Nephron progenitor cell (in vitro differentiated cells): ENCODE measurements around the gene AKR1C2.
"Not testable (repeated sequence)": the region's sequence is repeated elsewhere in the genome, so short reads cannot be mapped to it uniquely, and the experiment has no call there.

Experiments used
- DNase-seq: peaks from one replicate; pipeline ENCODE4 v3.0.0; 2021
- H3K27ac Mint-ChIP-seq: 2 replicates; pipeline ENCODE4 v1.8.0; 2021; ENCODE audit warnings: mild to moderate bottlenecking, moderate library complexity, mixed read lengths
- H3K27me3 Mint-ChIP-seq: 2 replicates; pipeline ENCODE4 v1.8.0; 2021; ENCODE audit warnings: mild to moderate bottlenecking, low read depth, mixed read lengths; ENCODE audit not compliant: poor library complexity
- H3K36me3 Mint-ChIP-seq: 2 replicates; pipeline ENCODE4 v1.8.0; 2021; ENCODE audit warnings: low read depth, mixed read lengths
- H3K4me1 Mint-ChIP-seq: 2 replicates; pipeline ENCODE4 v1.8.0; 2021; ENCODE audit warnings: mixed read lengths
- H3K4me3 Mint-ChIP-seq: 2 replicates; pipeline ENCODE4 v1.8.0; 2021; ENCODE audit warnings: mild to moderate bottlenecking, moderate library complexity, mixed read lengths
- H3K9me3 Mint-ChIP-seq: 2 replicates; pipeline ENCODE4 v1.8.0; 2021; ENCODE audit warnings: mild to moderate bottlenecking, moderate library complexity, mixed read lengths
- TF ChIP-seq, protein P1 (sequence below): fragments of 200-600 bp; sonication (generic); IDR thresholded peaks from 2 replicates; pipeline ENCODE4 v1.5.0; 2021; ENCODE audit warnings: antibody characterized with exemption

AKR1C2 gene

DNA sequence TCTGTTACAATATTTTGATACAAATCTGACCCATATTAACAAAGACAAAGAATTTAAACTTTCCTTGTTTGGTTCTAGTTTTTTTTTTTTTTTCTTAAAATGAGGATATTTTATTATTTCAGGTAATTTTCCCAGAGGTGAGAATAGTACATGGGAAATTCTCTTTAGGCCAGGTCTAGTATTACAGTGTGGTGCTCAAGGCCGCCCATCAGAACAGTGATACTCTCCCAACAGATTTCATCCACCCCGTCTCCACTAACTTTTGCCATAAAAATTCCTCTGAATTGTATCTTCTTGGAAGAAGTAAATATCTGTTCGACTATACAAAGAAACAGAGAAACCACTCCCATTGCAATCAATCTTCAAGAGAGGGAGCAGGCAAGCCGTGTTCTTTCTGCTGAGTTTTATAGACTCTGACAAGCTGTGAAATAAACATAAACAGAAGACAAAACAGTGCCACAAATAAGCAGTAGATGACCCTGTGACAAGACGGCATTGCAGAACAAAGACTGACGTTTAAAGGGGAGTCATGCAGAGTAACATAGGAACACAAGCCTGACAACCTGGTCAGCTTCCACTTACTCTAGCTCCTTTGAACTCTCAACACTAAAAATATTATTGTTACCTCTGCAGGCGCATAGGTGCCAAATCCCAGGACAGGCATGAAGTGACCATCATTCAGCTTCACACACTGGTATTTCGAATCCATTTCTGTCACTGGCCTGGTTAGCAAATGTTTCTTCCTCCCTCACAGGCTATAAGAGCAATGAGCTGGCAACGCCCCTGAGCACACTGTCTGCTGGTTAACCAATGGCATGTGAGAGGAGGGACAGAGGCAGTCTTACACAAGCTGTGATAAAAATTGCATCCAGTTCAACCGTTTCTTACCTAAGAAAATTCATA is at the start of gene AKR1C2:
TSS of gene AKR1C2 (minus strand) at position 731 of the 903 bp plus-strand sequence. CDS start at position 709, 22 bp downstream.
- not testable (repeated sequence) for H3K4me1 Mint-ChIP-seq, H3K36me3 Mint-ChIP-seq, H3K27ac Mint-ChIP-seq, DNase-seq, H3K27me3 Mint-ChIP-seq
- Mint-ChIP-seq H3K9me3 (peaks cover 16% of the 10 kb centered on the region), H3K4me3 (peak within 1 kb of the TSS; percentile 74)

DNA sequence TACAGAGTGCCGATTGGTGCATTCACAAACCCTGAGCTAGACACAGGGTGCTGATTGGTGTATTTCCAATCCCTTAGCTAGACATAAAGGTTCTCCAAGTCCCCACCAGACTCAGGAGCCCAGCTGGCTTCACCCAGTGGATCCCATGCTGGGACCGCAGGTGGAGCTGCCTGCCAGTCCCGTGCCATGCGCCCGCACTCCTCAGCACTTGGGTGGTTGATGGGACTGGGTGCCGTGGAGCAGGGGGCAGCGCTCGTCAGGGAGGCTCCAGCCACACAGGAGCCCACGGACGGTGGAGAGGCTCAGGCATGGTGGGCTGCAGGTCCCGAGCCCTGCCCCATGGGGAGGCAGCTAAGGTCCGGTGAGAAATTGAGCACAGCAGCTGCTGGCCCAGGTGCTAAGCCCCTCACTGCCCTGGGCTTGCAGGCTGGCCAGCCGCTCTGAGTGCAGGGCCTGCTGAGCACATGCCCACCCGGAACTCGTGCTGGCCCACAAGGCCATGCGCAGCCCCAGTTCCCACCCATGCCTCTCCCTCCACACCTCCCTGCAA is 49.4 kb upstream of the AKR1C2 start:
- DNase-seq, H3K36me3 Mint-ChIP-seq, H3K27ac Mint-ChIP-seq, H3K27me3 Mint-ChIP-seq, H3K4me1 Mint-ChIP-seq, H3K4me3 Mint-ChIP-seq: not testable (repeated sequence)
- peaks cover 37% of the 10 kb centered on the region for H3K9me3 Mint-ChIP-seq

DNA sequence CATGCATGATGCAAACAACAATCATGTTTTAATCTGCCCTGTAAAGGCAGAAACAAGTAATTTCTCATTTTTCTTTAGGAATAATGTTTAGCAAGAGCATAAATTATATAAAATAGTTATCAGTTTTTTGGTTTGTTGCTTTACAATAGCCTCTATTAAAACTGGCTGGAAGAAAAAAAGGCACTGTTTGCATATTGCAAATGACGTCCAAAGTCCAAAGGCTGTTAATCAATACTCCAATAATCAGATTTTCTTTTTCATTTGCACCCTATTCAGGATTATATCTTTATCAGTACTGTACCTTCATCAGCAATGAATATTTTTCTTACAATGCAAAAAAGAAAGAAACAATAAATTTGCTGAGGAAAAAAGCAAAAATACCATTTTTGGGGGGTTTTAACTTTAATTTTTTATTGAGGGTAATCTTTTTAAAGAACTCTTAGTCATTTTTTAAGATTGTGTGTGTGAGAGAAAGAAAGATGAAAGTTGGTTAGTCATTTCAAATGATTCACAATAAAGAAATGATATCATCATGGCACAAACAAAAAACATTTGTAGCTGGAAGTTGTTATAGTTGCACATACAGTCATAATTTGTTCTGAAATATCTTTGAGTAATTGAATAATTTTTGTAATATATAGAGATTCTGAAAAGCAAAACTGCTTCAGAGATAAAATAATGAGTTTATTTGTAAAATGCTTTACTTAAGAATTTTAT is 44.4 kb upstream of the AKR1C2 start:
- H3K27me3 Mint-ChIP-seq, result no peaks in the 10 kb centered on the region
- DNase-seq, result no peak
- peaks cover 5% of the 10 kb centered on the region for H3K36me3 Mint-ChIP-seq
- no peak overlapping the region for H3K4me3 Mint-ChIP-seq
- H3K27ac Mint-ChIP-seq, result no peak overlapping the region
- TF ChIP-seq, protein P1, sequence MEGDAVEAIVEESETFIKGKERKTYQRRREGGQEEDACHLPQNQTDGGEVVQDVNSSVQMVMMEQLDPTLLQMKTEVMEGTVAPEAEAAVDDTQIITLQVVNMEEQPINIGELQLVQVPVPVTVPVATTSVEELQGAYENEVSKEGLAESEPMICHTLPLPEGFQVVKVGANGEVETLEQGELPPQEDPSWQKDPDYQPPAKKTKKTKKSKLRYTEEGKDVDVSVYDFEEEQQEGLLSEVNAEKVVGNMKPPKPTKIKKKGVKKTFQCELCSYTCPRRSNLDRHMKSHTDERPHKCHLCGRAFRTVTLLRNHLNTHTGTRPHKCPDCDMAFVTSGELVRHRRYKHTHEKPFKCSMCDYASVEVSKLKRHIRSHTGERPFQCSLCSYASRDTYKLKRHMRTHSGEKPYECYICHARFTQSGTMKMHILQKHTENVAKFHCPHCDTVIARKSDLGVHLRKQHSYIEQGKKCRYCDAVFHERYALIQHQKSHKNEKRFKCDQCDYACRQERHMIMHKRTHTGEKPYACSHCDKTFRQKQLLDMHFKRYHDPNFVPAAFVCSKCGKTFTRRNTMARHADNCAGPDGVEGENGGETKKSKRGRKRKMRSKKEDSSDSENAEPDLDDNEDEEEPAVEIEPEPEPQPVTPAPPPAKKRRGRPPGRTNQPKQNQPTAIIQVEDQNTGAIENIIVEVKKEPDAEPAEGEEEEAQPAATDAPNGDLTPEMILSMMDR, result no peak
- H3K9me3 Mint-ChIP-seq, result peaks cover 55% of the 10 kb centered on the region
- H3K4me1 Mint-ChIP-seq, result peaks cover 13% of the 10 kb centered on the region

DNA sequence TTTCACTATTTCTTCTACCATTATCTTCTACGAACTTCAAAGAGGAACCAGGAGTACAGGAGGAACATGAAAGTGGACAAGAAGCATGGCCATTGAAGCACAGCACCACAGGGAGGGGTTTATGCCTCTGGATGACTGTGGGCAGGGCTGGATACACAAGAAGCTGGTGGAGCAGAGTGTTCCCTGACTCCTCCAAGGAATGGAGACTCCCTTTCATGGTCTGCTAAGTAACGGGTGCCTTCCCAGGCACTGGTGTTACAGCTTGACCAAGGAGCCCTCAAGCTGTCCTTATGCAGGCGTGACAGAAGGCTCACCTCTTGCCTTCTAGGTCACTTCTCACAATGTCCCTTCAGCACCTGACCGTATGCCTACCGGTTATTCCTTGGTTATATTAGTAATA is 43.4 kb upstream of the AKR1C2 start:
- H3K27ac Mint-ChIP-seq, H3K4me3 Mint-ChIP-seq, H3K27me3 Mint-ChIP-seq, DNase-seq, H3K36me3 Mint-ChIP-seq: not testable (repeated sequence)
- peaks cover 13% of the 10 kb centered on the region for H3K4me1 Mint-ChIP-seq
- H3K9me3 Mint-ChIP-seq, result peaks cover 62% of the 10 kb centered on the region

DNA sequence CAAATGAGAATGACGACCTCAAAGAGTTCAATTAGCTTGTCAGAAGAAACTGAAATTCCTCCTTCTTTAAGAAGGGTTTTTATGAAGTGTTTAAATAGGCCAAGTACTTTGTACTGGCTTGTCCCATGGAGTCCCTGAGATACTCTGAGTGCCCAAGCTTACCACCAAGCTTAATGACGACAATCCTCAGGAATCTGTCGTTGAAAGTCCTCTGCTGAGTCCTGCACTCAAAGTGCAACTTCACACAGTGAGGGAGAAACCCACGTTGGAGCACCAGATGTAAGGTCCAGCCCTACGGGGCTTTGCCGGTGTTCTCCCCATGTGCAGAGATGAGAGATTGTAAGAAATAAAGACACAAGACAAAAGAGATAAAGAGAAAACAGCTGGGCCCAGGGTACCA is 42.8 kb upstream of the AKR1C2 start:
- no peak overlapping the region for H3K4me3 Mint-ChIP-seq
- H3K27ac Mint-ChIP-seq, result no peak overlapping the region
- H3K36me3 Mint-ChIP-seq, result peaks cover 5% of the 10 kb centered on the region
- DNase-seq, result no peak
- H3K4me1 Mint-ChIP-seq, result peaks cover 13% of the 10 kb centered on the region
- peaks cover 62% of the 10 kb centered on the region for H3K9me3 Mint-ChIP-seq
- TF ChIP-seq, protein P1, result no peak
- H3K27me3 Mint-ChIP-seq, result no peaks in the 10 kb centered on the region

DNA sequence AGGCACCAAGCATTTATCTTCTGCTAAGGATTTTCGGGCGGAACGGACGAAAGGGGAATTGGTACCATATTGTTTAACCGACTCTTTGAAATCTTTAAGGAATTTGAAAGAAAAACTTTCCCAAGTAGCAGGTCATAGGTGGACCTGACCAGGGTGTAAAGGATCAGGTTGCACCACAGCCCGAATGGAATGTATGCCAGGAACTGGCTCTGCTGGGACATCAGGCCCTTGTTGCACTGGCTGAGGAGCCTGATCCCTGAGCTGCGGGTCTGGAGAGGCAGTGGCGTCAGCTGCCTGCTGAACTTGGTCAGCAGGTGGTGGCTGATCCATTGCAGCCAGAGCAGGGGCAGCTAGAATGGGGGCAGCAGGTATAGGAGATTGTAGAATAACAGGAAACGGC is 41.4 kb upstream of the AKR1C2 start:
- Mint-ChIP-seq H3K27ac (no peak overlapping the region), H3K4me3 (no peak overlapping the region), H3K4me1 (peaks cover 13% of the 10 kb centered on the region), H3K27me3 (no peaks in the 10 kb centered on the region), H3K36me3 (peaks cover 5% of the 10 kb centered on the region), H3K9me3 (peaks cover 62% of the 10 kb centered on the region)
- TF ChIP-seq, protein P1, result no peak
- DNase-seq, result no peak

DNA sequence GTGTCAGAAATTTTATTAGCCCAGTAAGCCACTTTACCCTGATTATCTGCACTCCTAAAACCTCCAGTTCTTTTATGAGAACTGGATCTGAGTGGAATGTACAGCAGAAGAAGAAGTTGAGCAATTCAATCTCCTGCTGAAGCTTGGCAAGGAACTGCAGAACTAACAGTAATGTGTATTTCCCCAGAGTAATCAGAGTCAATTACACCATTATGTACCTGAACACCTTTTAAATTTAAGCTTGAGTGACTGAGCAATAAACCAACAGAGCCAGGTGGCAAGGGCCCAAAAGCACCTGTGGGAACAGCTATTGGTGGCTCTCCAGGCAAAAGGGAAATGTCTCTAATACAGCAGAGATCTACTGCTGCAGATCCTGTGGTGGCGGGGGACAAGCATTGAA is 40.1 kb upstream of the AKR1C2 start:
- no peak for DNase-seq
- Mint-ChIP-seq H3K36me3 (peaks cover 5% of the 10 kb centered on the region), H3K27me3 (no peaks in the 10 kb centered on the region), H3K9me3 (peaks cover 70% of the 10 kb centered on the region), H3K27ac (no peak overlapping the region), H3K4me1 (peaks cover 13% of the 10 kb centered on the region), H3K4me3 (no peak overlapping the region)
- TF ChIP-seq, protein P1, result no peak
